ENCODE data around the gene AVPR2. TPM values are rescaled to one million over a fixed set of nuclear protein-coding genes. Genes with fewer than 3 reads are reported as not detected.

The AVPR2 gene
- total and polyA plus RNA-seq, 9 of the 15 experiments (the other 6 are each of a cell fraction or from before 2014, with no cell fraction given), result not detected

DNA sequence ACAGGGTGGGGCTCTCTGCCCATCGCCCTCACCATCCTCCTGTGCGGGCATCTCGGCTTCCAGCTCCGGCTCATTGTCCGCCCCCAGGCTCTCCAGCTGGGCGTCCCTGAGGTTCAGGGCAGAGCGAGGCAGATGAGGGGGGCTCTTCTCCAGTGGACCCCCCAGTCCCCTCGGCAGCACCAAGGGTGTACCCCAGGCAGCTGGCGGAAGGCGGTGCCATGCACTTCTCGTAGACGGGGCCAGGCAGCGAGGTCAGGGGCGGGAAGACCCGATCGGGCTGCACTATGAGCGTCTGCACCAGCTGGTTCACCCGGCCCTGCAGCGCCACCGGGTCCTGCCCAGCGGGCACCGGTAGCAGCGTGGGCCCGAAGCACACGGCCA is 5.5 kb downstream of the AVPR2 start (continued):
- TF ChIP-seq, protein P1, sequence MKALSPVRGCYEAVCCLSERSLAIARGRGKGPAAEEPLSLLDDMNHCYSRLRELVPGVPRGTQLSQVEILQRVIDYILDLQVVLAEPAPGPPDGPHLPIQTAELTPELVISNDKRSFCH (CRISPR knock-in tag; IDR thresholded peaks at IDR 0.05), result no peak
- TF ChIP-seq, protein P1 (tag; IDR thresholded peaks at IDR 0.05), result no peak
- TF ChIP-seq ZNF77 (CRISPR knock-in tag; IDR thresholded peaks at IDR 0.05) (no peak), PCBP1 (IDR thresholded peaks at IDR 0.05; ENCODE audit: low read depth, low read length, poor library complexity, severe bottlenecking) (no peak), U2AF1 (optimal IDR thresholded peaks at IDR 0.05; ENCODE audit: low read depth, low read length) (no peak)

- Histone ChIP-seq H3K4me2 (ENCODE audit: insufficient read depth, low read length) (no peak overlapping the region), H3K9ac (ENCODE audit: insufficient read depth in 1 of 2, low read depth in 2 of 2, low read length in 2 of 2) (no peak overlapping the region), H3K79me2 (ENCODE audit: control insufficient read depth, insufficient read depth, low read length) (no peaks in the 10 kb centered on the region), H3K36me3 (ENCODE audit: control insufficient read depth, insufficient read depth, low read length) (peaks cover 18% of the 10 kb centered on the region; the same call in 2 of the 3 replicates), H3K4me1 (replicated peaks in 1 of 2; ENCODE audit: control insufficient read depth in 2 of 2, insufficient read depth in 2 of 2, low read length in 2 of 2) (peaks cover 0 to 54% of the 10 kb centered on the region in 2 experiments; a peak in 3 of 5 replicates), H3K9me3 (replicated peaks; ENCODE audit: control insufficient read depth, insufficient read depth, low read depth, low read length) (no peaks in the 10 kb centered on the region), H3K27me3 (ENCODE audit: control insufficient read depth in 2 of 2, insufficient read depth in 2 of 2, low read length in 2 of 2) (no peaks in the 10 kb centered on the region), H3K9me1 (ENCODE audit: control insufficient read depth, insufficient read depth, low read length) (no peaks in the 10 kb centered on the region), H2AFZ (ENCODE audit: low read depth, low read length) (no peak overlapping the region), H4K20me1 (replicated peaks; ENCODE audit: control insufficient read depth, insufficient read depth, low read length) (peaks cover 5% of the 10 kb centered on the region; the same call in 1 of the 2 replicates), H3K27ac (ENCODE audit: extremely low read depth, low read depth, low read length) (no peak overlapping the region), H3K4me3 (no peak overlapping the region)
- POLR2A ChIA-PET, result interaction anchor here (0.6 to 1.2 kb wide), 2 partner anchors 15 to 32 kb away, joined by 3 read pairs; no protein-coding TSS in a partner anchor
- 100% methylated on average over 4 of the region's 22 CpGs for WGBS (ENCODE audit: insufficient coverage, low coverage, missing lambda C conversion rate)
- BruUV-seq (replicated peaks), result no TSS peak
- DNase-seq (ENCODE audit: extremely low read depth in 1 of 4, low spot score in 3 of 4) (no peak), ATAC-seq (no peak), FAIRE-seq (no peak)
- TF ChIP-seq ZNF518B (CRISPR knock-in tag; IDR thresholded peaks at IDR 0.05), result no peak
- TF ChIP-seq, protein P2, sequence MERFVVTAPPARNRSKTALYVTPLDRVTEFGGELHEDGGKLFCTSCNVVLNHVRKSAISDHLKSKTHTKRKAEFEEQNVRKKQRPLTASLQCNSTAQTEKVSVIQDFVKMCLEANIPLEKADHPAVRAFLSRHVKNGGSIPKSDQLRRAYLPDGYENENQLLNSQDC (CRISPR knock-in tag; IDR thresholded peaks at IDR 0.05), result no peak
- peak; percentile 5; the same call in 1 of the 2 replicates for TF ChIP-seq HNRNPL (IDR thresholded peaks at IDR 0.05; ENCODE audit: low read depth, low read length)
- no peak for TF ChIP-seq RBM22 (IDR thresholded peaks at IDR 0.05; ENCODE audit: low read depth, low read length, poor library complexity, severe bottlenecking)
- no peak for TF ChIP-seq SMARCC2 (IDR thresholded peaks at IDR 0.05; ENCODE audit: low read depth)
- in situ Hi-C loops (cut with MboI) (no loop called here), intact Hi-C loops (cut with micrococcal nuclease) (no loop called here)
- CTCF ChIA-PET (ENCODE audit: low intra/inter-chr PET ratio), result no interaction called here
Observed at GRCh38 chrX:153910446-153910845, 6.0 kb downstream of the AVPR2 start.

Measured in K562 (cell line).